Measurements from ENCODE around the gene MYOM1.

Gene MYOM1

DNA sequence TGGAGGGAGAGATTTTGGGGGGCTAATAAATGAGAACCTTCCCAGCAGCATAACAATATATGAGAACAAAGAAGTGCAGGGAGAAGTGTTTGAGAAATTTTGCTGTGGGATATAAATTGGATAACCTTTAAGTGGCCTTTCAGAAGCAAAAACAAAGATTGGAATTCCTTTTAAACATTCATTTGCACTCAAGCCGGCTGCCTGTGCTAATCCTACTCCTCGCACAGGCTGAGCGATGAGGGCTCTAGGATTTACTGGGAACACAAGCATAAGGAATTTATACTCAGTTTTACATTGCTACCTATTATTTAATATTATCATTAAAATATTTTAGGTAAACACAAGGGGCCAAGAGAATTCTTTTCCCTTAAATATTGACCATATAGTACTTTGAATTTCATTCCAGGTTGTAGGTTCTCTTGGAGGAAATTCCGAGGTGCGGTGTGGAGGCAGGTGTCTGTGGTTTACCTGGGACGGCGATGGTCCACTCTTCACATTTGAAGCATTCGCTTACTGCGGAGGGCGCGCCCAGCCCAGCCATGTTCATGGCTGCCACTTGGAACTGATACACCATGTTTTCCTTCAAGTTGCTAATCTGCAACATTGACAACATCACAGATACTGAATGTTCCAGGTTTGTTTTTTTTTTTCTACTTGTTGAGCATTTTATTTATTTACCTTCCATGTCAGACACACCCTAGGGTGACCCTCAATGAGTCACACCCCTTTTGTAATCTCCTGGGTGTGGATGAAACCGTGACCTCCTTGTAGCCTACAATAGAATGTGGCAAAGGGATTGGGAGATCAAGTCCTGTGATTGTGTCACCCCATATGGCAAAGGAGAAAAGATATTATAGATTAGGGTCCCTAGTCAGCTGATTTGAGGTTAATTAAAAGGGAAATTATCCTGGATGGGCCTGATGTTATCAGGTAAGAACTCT lies 100.1 kb downstream of the MYOM1 start:
- no peak for DNase-seq (ENCODE audit: low read depth in 2 of 3, low spot score in 2 of 3)

- no peak for DNase-seq (ENCODE audit: low read depth in 2 of 3, low spot score in 2 of 3)
Measured at GRCh38 chr18:3118195-3119010, 101.4 kb downstream of the MYOM1 start.

DNA sequence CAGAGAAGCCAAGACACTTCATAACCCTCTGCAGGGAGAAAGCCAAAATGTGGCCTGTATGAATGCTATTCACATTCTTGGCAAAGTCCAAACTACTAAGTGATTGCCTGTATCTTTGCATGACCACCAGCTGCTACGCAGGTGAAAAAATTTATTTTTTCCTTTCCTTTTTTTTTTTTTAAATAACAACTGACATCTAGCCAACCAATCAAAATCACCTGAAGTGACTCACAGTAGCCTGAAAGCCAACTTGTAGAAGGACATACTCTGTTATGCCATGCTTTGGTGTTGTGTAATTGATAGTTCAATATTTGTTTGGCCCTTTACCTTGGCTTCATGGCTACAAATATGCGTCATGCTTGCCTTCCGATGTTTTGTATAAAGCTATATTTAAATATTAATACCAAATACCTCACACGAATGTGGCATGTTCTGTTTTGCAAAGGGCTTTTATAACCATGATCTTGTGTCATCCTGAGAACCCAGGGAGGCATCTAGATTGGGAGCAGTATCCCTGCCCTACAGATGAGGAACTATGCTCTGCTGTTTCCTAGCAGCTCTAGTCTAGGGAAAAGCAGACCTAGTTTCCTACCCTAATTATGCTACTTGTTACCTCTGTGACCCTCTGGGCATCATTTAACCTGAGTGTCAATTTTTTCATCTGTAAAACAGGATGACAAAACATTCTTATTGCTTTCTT lies 102.1 kb downstream of the MYOM1 start:
- DNase-seq (ENCODE audit: low read depth in 2 of 3, low spot score in 2 of 3) = no peak

GRCh38 chr18:3115447-3116030 lies 104.2 kb downstream of the MYOM1 start:
- DNase-seq (ENCODE audit: low read depth in 2 of 3, low spot score in 2 of 3) = no peak

DNA sequence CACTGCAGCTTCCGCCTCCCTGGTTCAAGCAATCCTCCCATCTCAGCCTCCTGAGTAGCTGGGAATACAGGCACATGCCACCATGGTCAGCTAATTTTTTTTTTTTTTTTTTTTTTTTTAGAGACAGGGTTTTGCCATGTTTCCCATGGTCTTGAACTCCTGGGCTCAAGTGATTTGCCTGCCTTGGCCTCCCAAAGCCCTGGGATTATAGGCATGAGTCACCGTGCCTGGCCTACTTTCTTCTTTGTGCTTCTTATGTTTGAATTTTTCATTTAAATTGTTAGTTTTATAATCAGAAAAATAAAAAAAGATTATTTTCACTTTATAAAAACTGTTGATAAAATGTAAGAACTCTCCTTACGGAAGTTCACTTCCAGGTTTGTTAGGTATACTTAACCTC lies 105.3 kb downstream of the MYOM1 start:
- DNase-seq (ENCODE audit: low read depth in 2 of 3, low spot score in 2 of 3) = no peak

- no peak for DNase-seq (ENCODE audit: low read depth in 2 of 3, low spot score in 2 of 3)
Measured at GRCh38 chr18:3114026-3114425, 105.7 kb downstream of the MYOM1 start.

- DNase-seq (ENCODE audit: low read depth in 2 of 3, low spot score in 2 of 3) = no peak
Measured at GRCh38 chr18:3111523-3112240, 108.1 kb downstream of the MYOM1 start.

GRCh38 chr18:3110034-3110752 lies 109.6 kb downstream of the MYOM1 start:
- DNase-seq (ENCODE audit: low read depth in 2 of 3, low spot score in 2 of 3) = no peak

- DNase-seq (ENCODE audit: low read depth in 2 of 3, low spot score in 2 of 3) = no peak
Measured at GRCh38 chr18:3107740-3108151, 112.0 kb downstream of the MYOM1 start.

GRCh38 chr18:3104190-3105054 lies 115.3 kb downstream of the MYOM1 start:
- DNase-seq (ENCODE audit: low read depth in 2 of 3, low spot score in 2 of 3) = no peak

GRCh38 chr18:3103576-3103975 lies 116.2 kb downstream of the MYOM1 start:
- DNase-seq (ENCODE audit: low read depth in 2 of 3, low spot score in 2 of 3) = no peak

DNA sequence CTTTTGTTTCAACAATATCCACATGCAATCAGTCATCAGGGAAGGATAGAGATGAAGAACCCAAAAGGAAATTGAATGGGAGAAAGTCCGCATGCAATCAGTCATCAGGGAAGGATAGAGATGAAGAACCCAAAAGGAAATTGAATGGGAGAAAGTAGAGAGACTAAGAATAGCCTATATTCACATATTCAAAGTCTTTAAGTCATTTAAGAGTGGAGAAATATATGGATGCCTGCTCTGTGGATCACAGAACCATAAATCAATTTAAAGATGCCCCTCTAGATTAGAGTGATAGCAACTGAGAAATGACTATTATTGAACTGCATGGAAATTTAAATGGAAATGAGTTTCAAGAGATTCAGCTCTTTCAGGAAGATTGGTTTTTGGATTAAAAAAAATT lies 116.8 kb downstream of the MYOM1 start:
- DNase-seq (ENCODE audit: low read depth in 2 of 3, low spot score in 2 of 3) = no peak

DNA sequence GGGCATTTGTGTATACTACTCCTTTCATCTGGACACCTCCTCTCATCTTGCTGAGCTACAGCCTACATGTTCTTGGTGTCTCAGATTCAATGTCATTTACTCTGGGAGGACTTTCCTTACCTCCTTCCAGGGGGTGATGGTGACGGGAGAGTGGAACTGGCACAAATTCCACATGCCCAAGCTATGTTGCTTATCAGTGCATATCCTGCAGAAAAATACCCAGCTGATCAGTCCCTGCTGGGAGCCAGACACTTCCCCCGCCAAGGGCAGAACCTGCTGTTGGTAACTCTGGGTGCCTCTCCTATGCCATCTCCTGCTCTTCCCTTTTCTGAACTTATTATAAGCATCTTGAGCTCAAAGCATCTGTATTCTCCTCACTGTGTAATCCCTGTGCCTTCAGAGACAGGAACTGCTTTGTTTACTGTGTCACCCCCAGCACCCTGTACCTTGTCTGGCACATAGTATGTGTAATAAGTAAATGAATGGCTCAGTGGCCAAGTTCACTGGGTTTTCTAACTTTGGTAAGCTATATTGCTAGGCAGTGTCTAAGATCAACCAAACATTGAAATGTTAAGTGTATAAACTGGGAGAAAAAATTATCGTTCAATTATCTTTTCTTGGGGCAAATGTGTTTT lies 119.2 kb downstream of the MYOM1 start:
- DNase-seq (ENCODE audit: low read depth in 2 of 3, low spot score in 2 of 3) = no peak

GRCh38 chr18:3099327-3099726 lies 120.4 kb downstream of the MYOM1 start:
- no peak for DNase-seq (ENCODE audit: low read depth in 2 of 3, low spot score in 2 of 3)

DNA sequence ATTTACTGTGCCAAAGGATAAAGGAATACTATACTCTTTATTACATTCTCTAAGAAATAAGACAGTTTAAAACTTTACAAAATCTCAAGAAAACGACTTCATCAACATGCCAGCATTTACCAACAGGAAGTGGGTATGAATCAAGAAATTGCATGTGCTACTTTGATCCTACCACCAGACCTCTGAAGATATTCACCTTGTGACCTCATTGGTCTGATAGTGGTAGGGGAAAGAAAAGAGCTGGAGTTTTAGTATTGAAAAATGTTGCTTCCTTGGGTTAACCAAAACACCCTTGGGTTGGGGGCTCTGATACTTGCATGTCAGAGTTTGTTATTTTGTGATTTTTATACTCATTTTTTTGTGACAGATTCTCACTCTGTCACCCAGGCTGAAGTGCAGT lies 122.7 kb downstream of the MYOM1 start:
- DNase-seq (ENCODE audit: low read depth in 2 of 3, low spot score in 2 of 3) = no peak

DNA sequence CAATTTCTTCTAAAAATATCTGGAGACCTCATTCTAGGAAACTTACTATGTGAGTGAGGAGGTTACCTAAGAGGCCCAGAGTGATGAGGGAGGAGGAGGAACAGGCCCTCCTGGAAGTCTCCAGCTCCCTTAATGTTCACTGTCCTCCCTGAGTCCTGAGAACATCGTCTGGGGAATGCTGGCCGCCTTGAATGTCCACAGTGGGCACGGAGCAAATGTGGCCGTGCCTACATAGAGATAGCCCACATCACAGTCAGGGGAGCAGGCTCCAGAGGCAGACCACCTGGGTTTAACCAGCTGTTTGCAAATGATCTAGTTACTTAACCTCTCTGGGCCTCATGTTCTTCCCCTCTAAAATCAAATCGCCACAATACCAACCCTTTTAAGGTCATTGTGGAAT lies 123.8 kb downstream of the MYOM1 start:
- no peak for DNase-seq (ENCODE audit: low read depth in 2 of 3, low spot score in 2 of 3)

GRCh38 chr18:3094338-3094684 lies 125.5 kb downstream of the MYOM1 start:
- no peak for DNase-seq (ENCODE audit: low read depth in 2 of 3, low spot score in 2 of 3)

DNA sequence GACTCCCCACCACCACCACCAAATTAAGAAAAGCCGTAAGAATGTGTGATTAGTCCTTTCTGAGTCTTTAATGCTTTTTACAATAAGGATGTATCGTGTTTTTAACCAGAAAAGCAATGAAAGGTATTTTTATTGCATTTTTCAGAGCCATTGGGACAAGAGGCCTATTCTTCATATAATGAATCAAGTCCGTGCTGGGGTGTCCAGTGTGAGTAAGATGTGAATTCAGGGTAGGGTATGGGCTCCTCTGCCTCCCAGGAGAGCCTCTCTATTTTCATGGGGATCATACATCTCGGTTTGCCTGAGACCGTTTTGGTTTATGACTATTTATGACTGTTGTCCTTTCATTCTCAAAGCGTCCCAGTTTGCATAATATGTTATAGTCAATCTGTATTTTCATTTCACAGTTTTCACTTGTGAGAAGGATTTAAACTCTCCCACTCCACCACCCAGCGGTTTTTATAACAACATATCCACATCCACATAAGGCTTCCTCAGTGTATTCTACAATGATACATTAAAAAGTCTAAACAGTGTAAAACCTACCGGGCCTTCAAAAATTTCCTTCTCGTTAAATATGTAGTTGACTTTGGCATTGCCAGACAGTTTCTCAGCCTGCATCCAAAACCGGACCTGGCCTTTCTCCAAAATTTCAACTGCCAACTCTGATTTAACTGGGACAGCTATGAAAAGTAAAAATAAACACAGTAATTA lies 126.0 kb downstream of the MYOM1 start:
- no peak for DNase-seq (ENCODE audit: low read depth in 2 of 3, low spot score in 2 of 3)

Measured in activated CD8-positive, alpha-beta memory T cell treated with anti-CD3 and anti-CD28 coated beads for 48 hours (primary cell).